ENCODE results near the gene OGFRL1.

The OGFRL1 gene

GRCh38 chr6:71310261-71310660 is 21.6 kb downstream of the OGFRL1 start:
- H2BK12ac ChIP-seq (ENCODE audit: low read length in 2 of 2), result no peak overlapping the region
- H4K8ac ChIP-seq (ENCODE audit: low read length), result no peak overlapping the region
- H2AFZ ChIP-seq (ENCODE audit: low read depth, low read length), result no peak overlapping the region
- no peak overlapping the region for H2AK5ac ChIP-seq (ENCODE audit: low read length, severe bottlenecking)
- no peak overlapping the region for H2BK120ac ChIP-seq (ENCODE audit: low read depth, low read length)
- peaks cover 1% of the 10 kb centered on the region for H3K4me1 ChIP-seq (ENCODE audit: control insufficient read depth, insufficient read depth, low read depth, low read length)
- peaks cover 8% of the 10 kb centered on the region for H3K79me1 ChIP-seq (replicated peaks; ENCODE audit: low read length, poor library complexity, severe bottlenecking)
- H2BK5ac ChIP-seq (ENCODE audit: low read depth, low read length, poor library complexity, severe bottlenecking), result no peak overlapping the region
- H3K27ac ChIP-seq (ENCODE audit: low read length, poor library complexity, severe bottlenecking), result no peak overlapping the region
- WGBS, result 60% methylated on average over 1 of the region's 1 CpG
- H3K36me3 ChIP-seq (ENCODE audit: control insufficient read depth in 1 of 2, insufficient read depth in 2 of 2, low read depth in 1 of 2, low read length in 2 of 2), result peaks cover 0 to 4% of the 10 kb centered on the region in 2 experiments
- no peak for DNase-seq
- H3K4ac ChIP-seq (ENCODE audit: low read depth in 1 of 2, low read length in 2 of 2), result no peak overlapping the region
- no peak overlapping the region for H3K9ac ChIP-seq (ENCODE audit: low read length)
- no peak overlapping the region for H3K14ac ChIP-seq (ENCODE audit: low read length in 2 of 2)
- H2BK15ac ChIP-seq (ENCODE audit: low read depth, poor library complexity, severe bottlenecking), result no peak overlapping the region
- H4K91ac ChIP-seq (ENCODE audit: low read length), result no peak overlapping the region
- no peak overlapping the region for H3K4me2 ChIP-seq (ENCODE audit: low read length, poor library complexity, severe bottlenecking)
- H3K27me3 ChIP-seq (ENCODE audit: control insufficient read depth in 1 of 2, insufficient read depth in 1 of 2, low read length in 2 of 2), result no peaks in the 10 kb centered on the region
- no peaks in the 10 kb centered on the region for H3K9me3 ChIP-seq (ENCODE audit: control insufficient read depth, low read length)
- no peak overlapping the region for H3K23ac ChIP-seq (ENCODE audit: low read length in 2 of 2)
- H3K18ac ChIP-seq (ENCODE audit: low read depth in 1 of 2, low read length in 2 of 2), result no peak overlapping the region
- H3K4me3 ChIP-seq (ENCODE audit: insufficient read depth in 1 of 2, low read depth in 1 of 2, low read length in 2 of 2), result no peak overlapping the region

- H3K4me2 ChIP-seq (ENCODE audit: low read length, poor library complexity, severe bottlenecking), result no peak overlapping the region
- H3K9me3 ChIP-seq (ENCODE audit: control insufficient read depth, low read length), result no peaks in the 10 kb centered on the region
- no peak overlapping the region for H4K91ac ChIP-seq (ENCODE audit: low read length)
- H3K4me3 ChIP-seq (ENCODE audit: insufficient read depth in 1 of 2, low read depth in 1 of 2, low read length in 2 of 2), result no peak overlapping the region
- H3K4me1 ChIP-seq (ENCODE audit: control insufficient read depth, insufficient read depth, low read depth, low read length), result no peaks in the 10 kb centered on the region
- H3K36me3 ChIP-seq (ENCODE audit: control insufficient read depth in 1 of 2, insufficient read depth in 2 of 2, low read depth in 1 of 2, low read length in 2 of 2), result no peaks in the 10 kb centered on the region
- H2AK5ac ChIP-seq (ENCODE audit: low read length, severe bottlenecking), result no peak overlapping the region
- H3K79me1 ChIP-seq (replicated peaks; ENCODE audit: low read length, poor library complexity, severe bottlenecking), result peaks cover 8% of the 10 kb centered on the region
- no peak overlapping the region for H2BK15ac ChIP-seq (ENCODE audit: low read depth, poor library complexity, severe bottlenecking)
- H4K8ac ChIP-seq (ENCODE audit: low read length), result no peak overlapping the region
- no peak overlapping the region for H3K4ac ChIP-seq (ENCODE audit: low read depth in 1 of 2, low read length in 2 of 2)
- 98% methylated on average over 1 of the region's 1 CpG for WGBS
- H3K14ac ChIP-seq (ENCODE audit: low read length in 2 of 2), result no peak overlapping the region
- no peak overlapping the region for H2AFZ ChIP-seq (ENCODE audit: low read depth, low read length)
- no peak overlapping the region for H3K27ac ChIP-seq (ENCODE audit: low read length, poor library complexity, severe bottlenecking)
- H3K27me3 ChIP-seq (ENCODE audit: control insufficient read depth in 1 of 2, insufficient read depth in 1 of 2, low read length in 2 of 2), result no peaks in the 10 kb centered on the region
- H2BK12ac ChIP-seq (ENCODE audit: low read length in 2 of 2), result no peak overlapping the region
- H2BK5ac ChIP-seq (ENCODE audit: low read depth, low read length, poor library complexity, severe bottlenecking), result no peak overlapping the region
- H3K18ac ChIP-seq (ENCODE audit: low read depth in 1 of 2, low read length in 2 of 2), result no peak overlapping the region
- no peak for DNase-seq
- H2BK120ac ChIP-seq (ENCODE audit: low read depth, low read length), result no peak overlapping the region
- no peak overlapping the region for H3K23ac ChIP-seq (ENCODE audit: low read length in 2 of 2)
- no peak overlapping the region for H3K9ac ChIP-seq (ENCODE audit: low read length)
These were observed 23.5 kb downstream of the OGFRL1 start for GRCh38 chr6:71312089-71312488.

DNA sequence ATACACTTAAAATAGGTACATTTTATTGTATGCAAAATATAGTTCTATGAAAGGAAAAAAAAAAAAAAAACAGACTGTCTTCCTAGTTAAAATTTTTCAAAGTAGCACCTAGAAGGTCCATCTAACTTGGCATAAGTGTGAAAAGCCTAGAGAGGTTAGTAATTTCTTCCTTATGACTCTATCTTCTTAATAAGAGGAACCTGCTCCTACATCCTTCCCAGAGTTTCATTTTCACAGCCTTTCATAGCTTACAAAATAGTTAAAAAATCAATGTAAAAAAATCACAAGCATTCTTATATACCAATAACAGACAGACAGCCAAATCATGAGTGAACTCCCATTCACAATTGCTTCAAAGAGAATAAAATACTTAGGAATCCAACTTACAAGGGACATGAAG is 28.8 kb downstream of the OGFRL1 start:
- Histone ChIP-seq H3K79me1 (replicated peaks; ENCODE audit: low read length, poor library complexity, severe bottlenecking) (peaks cover 11% of the 10 kb centered on the region), H3K4ac (ENCODE audit: low read depth in 1 of 2, low read length in 2 of 2) (no peak overlapping the region), H3K23ac (ENCODE audit: low read length in 2 of 2) (no peak overlapping the region), H4K91ac (ENCODE audit: low read length) (no peak overlapping the region), H2BK5ac (ENCODE audit: low read depth, low read length, poor library complexity, severe bottlenecking) (no peak overlapping the region), H2AK5ac (ENCODE audit: low read length, severe bottlenecking) (no peak overlapping the region), H3K9ac (ENCODE audit: low read length) (no peak overlapping the region), H3K4me3 (ENCODE audit: insufficient read depth in 1 of 2, low read depth in 1 of 2, low read length in 2 of 2) (no peak overlapping the region), H3K9me3 (ENCODE audit: control insufficient read depth, low read length) (no peaks in the 10 kb centered on the region), H2BK12ac (ENCODE audit: low read length in 2 of 2) (no peak overlapping the region), H2BK120ac (ENCODE audit: low read depth, low read length) (no peak overlapping the region), H2AFZ (ENCODE audit: low read depth, low read length) (no peak overlapping the region), H3K27ac (ENCODE audit: low read length, poor library complexity, severe bottlenecking) (no peak overlapping the region), H4K8ac (ENCODE audit: low read length) (no peak overlapping the region), H2BK15ac (ENCODE audit: low read depth, poor library complexity, severe bottlenecking) (no peak overlapping the region), H3K4me1 (ENCODE audit: control insufficient read depth, insufficient read depth, low read depth, low read length) (no peaks in the 10 kb centered on the region), H3K14ac (ENCODE audit: low read length in 2 of 2) (no peak overlapping the region), H3K4me2 (ENCODE audit: low read length, poor library complexity, severe bottlenecking) (no peak overlapping the region), H3K18ac (ENCODE audit: low read depth in 1 of 2, low read length in 2 of 2) (no peak overlapping the region), H3K27me3 (ENCODE audit: control insufficient read depth in 1 of 2, insufficient read depth in 1 of 2, low read length in 2 of 2) (no peaks in the 10 kb centered on the region), H3K36me3 (ENCODE audit: control insufficient read depth in 1 of 2, insufficient read depth in 2 of 2, low read depth in 1 of 2, low read length in 2 of 2) (no peaks in the 10 kb centered on the region)
- no peak for DNase-seq

DNA sequence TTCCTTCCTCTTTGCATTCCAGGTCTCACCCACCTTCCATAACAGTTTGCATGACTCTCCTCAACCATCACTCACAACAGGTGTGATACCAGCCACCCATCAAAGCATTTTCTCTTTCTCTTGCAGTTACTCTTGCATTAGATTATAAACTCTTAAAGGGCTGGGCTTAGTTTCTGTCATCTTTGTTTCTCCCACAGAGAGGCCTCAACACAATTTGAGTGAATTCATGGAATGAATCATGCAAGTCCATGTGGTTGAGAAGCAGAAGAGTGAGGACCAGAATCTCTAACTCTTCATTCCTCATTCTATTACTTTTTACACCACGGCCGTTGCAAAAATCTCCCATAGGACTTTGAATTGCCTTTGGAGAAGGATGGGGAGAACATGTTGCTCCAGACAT is 31.4 kb downstream of the OGFRL1 start:
- no peaks in the 10 kb centered on the region for H3K4me1 ChIP-seq (ENCODE audit: control insufficient read depth, insufficient read depth, low read depth, low read length)
- H2AFZ ChIP-seq (ENCODE audit: low read depth, low read length), result no peak overlapping the region
- DNase-seq, result no peak
- H2AK5ac ChIP-seq (ENCODE audit: low read length, severe bottlenecking), result no peak overlapping the region
- no peak overlapping the region for H3K18ac ChIP-seq (ENCODE audit: low read depth in 1 of 2, low read length in 2 of 2)
- H3K27me3 ChIP-seq (ENCODE audit: control insufficient read depth in 1 of 2, insufficient read depth in 1 of 2, low read length in 2 of 2), result no peaks in the 10 kb centered on the region
- H4K91ac ChIP-seq (ENCODE audit: low read length), result no peak overlapping the region
- no peak overlapping the region for H2BK12ac ChIP-seq (ENCODE audit: low read length in 2 of 2)
- H2BK120ac ChIP-seq (ENCODE audit: low read depth, low read length), result no peak overlapping the region
- H3K4me2 ChIP-seq (ENCODE audit: low read length, poor library complexity, severe bottlenecking), result no peak overlapping the region
- no peaks in the 10 kb centered on the region for H3K9me3 ChIP-seq (ENCODE audit: control insufficient read depth, low read length)
- peaks cover 0 to 5% of the 10 kb centered on the region in 2 experiments for H3K36me3 ChIP-seq (ENCODE audit: control insufficient read depth in 1 of 2, insufficient read depth in 2 of 2, low read depth in 1 of 2, low read length in 2 of 2)
- no peak overlapping the region for H2BK5ac ChIP-seq (ENCODE audit: low read depth, low read length, poor library complexity, severe bottlenecking)
- 93% methylated on average over 2 of the region's 2 CpGs for whole genome bisulfite sequencing
- H3K4ac ChIP-seq (ENCODE audit: low read depth in 1 of 2, low read length in 2 of 2), result no peak overlapping the region
- no peak overlapping the region for H3K9ac ChIP-seq (ENCODE audit: low read length)
- H3K14ac ChIP-seq (ENCODE audit: low read length in 2 of 2), result no peak overlapping the region
- H4K8ac ChIP-seq (ENCODE audit: low read length), result no peak overlapping the region
- peaks cover 19% of the 10 kb centered on the region for H3K79me1 ChIP-seq (replicated peaks; ENCODE audit: low read length, poor library complexity, severe bottlenecking)
- no peak overlapping the region for H3K4me3 ChIP-seq (ENCODE audit: insufficient read depth in 1 of 2, low read depth in 1 of 2, low read length in 2 of 2)
- no peak overlapping the region for H2BK15ac ChIP-seq (ENCODE audit: low read depth, poor library complexity, severe bottlenecking)
- H3K23ac ChIP-seq (ENCODE audit: low read length in 2 of 2), result no peak overlapping the region
- no peak overlapping the region for H3K27ac ChIP-seq (ENCODE audit: low read length, poor library complexity, severe bottlenecking)

Measured in mesenchymal stem cell (in vitro differentiated cells and primary cell).